Activated T-helper 1 cell treated with Interleukin-2 at 50 U/mL for 16 hours (primary cell): ENCODE data around the gene RPRML.

ENCODE experiments used
- DNase-seq: peaks from one replicate; pipeline ENCODE4 v3.0.0-alpha.2; 2020; ENCODE audit warnings: low read depth

RPRML gene

GRCh38 chr17:46944931-46945330, 34.1 kb downstream of the RPRML start:
- DNase-seq: no peak

GRCh38 chr17:46943501-46944393, 35.3 kb downstream of the RPRML start:
- DNase-seq: no peak

GRCh38 chr17:46943218-46943500, 35.9 kb downstream of the RPRML start:
- DNase-seq: no peak

- no peak for DNase-seq
Measured at GRCh38 chr17:46942441-46943217, 36.4 kb downstream of the RPRML start.

- peak; percentile 29 for DNase-seq
Measured at GRCh38 chr17:46940692-46941404, 38.2 kb downstream of the RPRML start.

- no peak for DNase-seq
Measured at GRCh38 chr17:46935658-46936266, 43.3 kb downstream of the RPRML start.

- no peak for DNase-seq
Measured at GRCh38 chr17:46931596-46931995, 47.5 kb downstream of the RPRML start.

- no peak for DNase-seq
Measured at GRCh38 chr17:46930051-46930450, 49.0 kb downstream of the RPRML start.

GRCh38 chr17:46929413-46929812, 49.6 kb downstream of the RPRML start:
- DNase-seq: no peak

- DNase-seq: no peak
Measured at GRCh38 chr17:46928467-46929261, 50.4 kb downstream of the RPRML start.
